SKM-1 (cell line): ENCODE data around the gene TRIM13.
"Not testable (repeated sequence)": the region's sequence is repeated elsewhere in the genome, so short reads cannot be mapped to it uniquely, and the experiment has no call there.

Source experiments
- DNase-seq: peaks from one replicate; lab custom pipeline; 2025; ENCODE audit not compliant: unreplicated experiment; lab: John Stamatoyannopoulos, UW

The TRIM13 gene

DNA sequence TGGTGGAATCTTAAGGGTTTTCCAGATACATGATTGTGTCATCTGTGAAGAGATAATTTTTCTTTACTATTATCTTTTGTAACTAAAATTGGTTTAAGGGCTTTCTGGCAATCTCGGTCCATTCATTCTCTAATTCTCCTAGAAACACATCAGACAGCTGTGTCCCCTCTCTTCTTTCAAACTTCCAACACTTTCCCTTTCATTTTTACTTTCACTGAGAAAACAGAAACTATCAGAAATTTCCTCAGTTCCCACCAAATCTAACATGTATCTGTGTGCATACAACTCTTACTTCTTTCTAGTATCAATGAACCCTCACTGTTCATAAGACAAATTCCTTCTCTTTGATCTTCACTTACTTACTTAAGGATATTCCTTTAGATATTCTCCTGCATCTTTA lies 58.6 kb downstream of the TRIM13 start:
- no peak for DNase-seq

- no peak for DNase-seq
These were observed 63.9 kb downstream of the TRIM13 start for GRCh38 chr13:50060718-50061117.

- not testable (repeated sequence) for DNase-seq
These were observed 65.5 kb downstream of the TRIM13 start for GRCh38 chr13:50062336-50062735.

GRCh38 chr13:50065712-50066111 lies 68.9 kb downstream of the TRIM13 start:
- DNase-seq, result no peak
